Ascending aorta (tissue), 2 donors: ENCODE data around the gene CAMTA1. TPM values are rescaled to one million over a fixed set of nuclear protein-coding genes. Genes with fewer than 3 reads are reported as not detected.

Experiments
- DNase-seq, 2 donors: peaks; one replicate each; pipeline ENCODE4 v3.0.0-alpha.2; 2019; ENCODE audit warnings: low spot score in 2 of 2
- H3K27ac ChIP-seq, 2 donors: fragments of 200-600 bp; sonication (generic); one replicate each; pipeline ENCODE4 v1.5.1; 2016 to 2017; ENCODE audit warnings: mild to moderate bottlenecking in 1 of 2
- H3K27me3 ChIP-seq: fragments of 200-600 bp; sonication (generic); one replicate; pipeline ENCODE4 v1.5.1; 2017
- H3K36me3 ChIP-seq, 2 donors: fragments of 200-600 bp; sonication (generic); one replicate each; pipeline ENCODE4 v1.5.1; 2016
- H3K4me1 ChIP-seq, 2 donors: fragments of 200-600 bp; sonication (generic); one replicate each; pipeline ENCODE4 v1.5.1; 2016 to 2017; ENCODE audit warnings: mild to moderate bottlenecking in 1 of 2
- H3K4me3 ChIP-seq, 2 donors: fragments of 200-600 bp; sonication (generic); one replicate each; pipeline ENCODE4 v1.5.1; 2016 to 2017; ENCODE audit warnings: mild to moderate bottlenecking in 1 of 2
- H3K9me3 ChIP-seq, 2 donors: fragments of 200-600 bp; sonication (generic); one replicate each; pipeline ENCODE4 v1.5.1; 2016
- CTCF ChIP-seq, 3 experiments: fragments of 200-600 bp in 2 of 3; fragments of 450-650 bp in 1 of 3; sonication (generic) in 2 of 3; IDR thresholded peaks; one replicate each; pipeline ENCODE4 v1.5.1; 2016 to 2019; ENCODE audit warnings: antibody characterized with exemption in 3 of 3, mild to moderate bottlenecking in 1 of 3, moderate library complexity in 1 of 3
- intact Hi-C: fragments of 100-400 bp; cut with DNase I; formaldehyde crosslinking; loops from one replicate; pipeline ENCODE4 v1.15.1; 2023
- total RNA-seq: library from RNA; depleted of rRNA; stranded (reverse); fragments of >200 nt; gene quantifications from one replicate; pipeline ENCODE4 v1.1.0, GENCODE V29; 2016

CAMTA1 gene
- total RNA-seq, 1 donor from 2014 or later = 53.3 TPM

DNA sequence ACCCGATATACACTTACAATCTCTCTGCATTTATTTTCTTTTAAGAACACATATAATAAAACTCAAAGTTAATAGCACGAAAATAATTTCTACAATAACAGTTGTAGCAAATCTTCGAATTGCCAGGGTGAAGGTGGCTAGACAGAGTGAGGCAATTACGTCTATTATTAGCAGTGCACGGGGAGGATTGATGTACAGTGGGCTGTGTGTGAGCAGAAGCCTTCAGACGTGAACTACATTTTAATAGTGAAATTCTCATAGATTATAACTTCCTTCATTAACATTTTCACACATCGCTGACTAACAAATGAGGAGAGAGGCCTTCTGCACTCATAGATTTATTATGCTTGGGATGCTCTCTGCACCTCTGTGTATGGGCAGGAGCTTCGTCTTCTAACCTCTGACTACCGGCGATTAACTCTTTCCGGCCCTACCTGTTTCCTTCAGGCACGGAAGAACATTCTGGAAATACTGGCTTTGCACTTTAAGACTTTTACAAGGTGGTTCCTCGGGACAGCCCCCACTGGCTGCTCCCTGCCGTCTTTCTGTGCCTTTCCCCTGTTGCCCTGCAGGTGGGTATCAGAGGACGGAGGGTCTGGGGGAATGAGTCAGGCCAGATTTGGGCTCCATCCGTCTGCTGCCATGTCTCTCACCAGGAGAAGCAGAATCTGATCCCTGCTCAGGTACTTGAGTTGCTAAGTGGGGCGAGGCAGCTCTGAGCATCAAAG lies 200.5 kb downstream of the CAMTA1 start:
- Histone ChIP-seq H3K36me3 (no peaks in the 10 kb centered on the region), H3K9me3 (no peaks in the 10 kb centered on the region), H3K4me3 (no peak overlapping the region), H3K27ac (no peak overlapping the region), H3K4me1 (no peaks in the 10 kb centered on the region), H3K27me3 (no peaks in the 10 kb centered on the region)
- peak in 1 of 2 donors; percentile 30 for DNase-seq
- TF ChIP-seq CTCF (IDR thresholded peaks at IDR 0.05) = no peak
- intact Hi-C loops = no loop called here

DNA sequence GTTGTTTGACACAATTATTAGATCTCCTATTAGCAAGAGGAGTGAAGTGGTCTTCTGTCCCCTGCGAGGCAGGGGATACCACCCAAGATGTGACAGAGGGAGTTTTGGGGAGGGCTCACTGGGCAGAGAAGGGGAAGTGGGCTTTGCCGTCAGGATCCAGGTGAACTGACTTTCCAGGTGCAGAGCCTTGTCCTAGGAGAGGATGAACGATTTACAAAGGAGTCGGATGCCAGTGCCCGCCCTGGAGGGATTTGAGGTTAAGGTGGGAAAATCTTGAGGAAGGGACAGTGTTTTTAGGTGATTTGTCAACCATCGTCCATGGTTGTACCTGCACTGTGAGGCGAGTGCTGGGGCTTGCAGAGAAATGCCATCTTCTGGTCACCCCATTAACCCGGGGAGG lies 201.0 kb downstream of the CAMTA1 start:
- Histone ChIP-seq H3K4me1 (no peaks in the 10 kb centered on the region), H3K27me3 (no peaks in the 10 kb centered on the region), H3K9me3 (no peaks in the 10 kb centered on the region), H3K27ac (no peak overlapping the region), H3K36me3 (no peaks in the 10 kb centered on the region), H3K4me3 (no peak overlapping the region)
- DNase-seq = no peak
- intact Hi-C loops = no loop called here
- TF ChIP-seq CTCF (IDR thresholded peaks at IDR 0.05) = no peak

DNA sequence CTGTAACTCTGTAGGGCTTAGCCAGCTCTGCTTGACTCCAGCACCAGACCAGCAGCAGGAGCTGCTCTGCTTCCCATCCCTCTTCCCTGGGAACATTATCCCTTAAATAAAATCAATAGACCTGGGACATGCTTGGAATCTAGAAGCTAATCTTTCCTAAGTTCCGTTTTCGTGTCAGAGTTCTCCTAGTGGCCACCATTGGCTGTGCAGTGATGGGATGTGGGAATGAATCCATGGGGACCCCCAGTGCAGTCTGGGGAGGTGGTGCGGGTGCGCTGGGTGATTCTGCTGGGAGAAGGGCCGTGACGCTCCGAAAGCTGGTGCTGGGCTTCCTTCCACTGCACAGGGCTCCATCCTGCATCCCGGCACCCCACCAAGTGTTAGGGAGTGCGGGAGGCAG lies 202.7 kb downstream of the CAMTA1 start:
- Histone ChIP-seq H3K4me1 (no peaks in the 10 kb centered on the region), H3K9me3 (no peaks in the 10 kb centered on the region), H3K36me3 (no peaks in the 10 kb centered on the region), H3K27me3 (no peaks in the 10 kb centered on the region), H3K27ac (no peak overlapping the region), H3K4me3 (no peak overlapping the region)
- intact Hi-C loops = no loop called here
- peak in 1 of 2 donors; percentile 37 for DNase-seq
- no peak for TF ChIP-seq CTCF (IDR thresholded peaks at IDR 0.05)

DNA sequence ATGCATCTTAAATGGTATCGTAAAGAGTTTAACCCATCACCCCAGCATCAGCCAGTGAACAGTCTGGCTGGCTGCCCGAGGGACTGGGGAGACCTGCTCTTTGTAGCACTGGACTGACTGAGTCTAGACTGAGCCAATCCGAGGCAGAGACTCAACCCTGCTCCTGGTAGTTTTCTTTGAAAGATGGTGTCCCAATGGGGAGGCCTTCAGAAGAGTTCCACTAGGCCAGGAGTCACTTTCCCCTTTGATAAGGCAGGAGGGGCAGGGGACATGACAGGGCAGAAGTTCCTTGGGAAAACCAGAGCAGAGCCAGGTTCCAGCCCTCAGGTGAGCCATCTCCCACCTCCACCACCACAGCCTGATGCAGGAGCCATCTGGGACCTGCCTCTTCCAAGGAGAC lies 203.5 kb downstream of the CAMTA1 start:
- no peak for DNase-seq
- H3K4me3 ChIP-seq = no peak overlapping the region
- H3K9me3 ChIP-seq = no peaks in the 10 kb centered on the region
- TF ChIP-seq CTCF (IDR thresholded peaks at IDR 0.05) = no peak
- no peaks in the 10 kb centered on the region for H3K36me3 ChIP-seq
- no peaks in the 10 kb centered on the region for H3K4me1 ChIP-seq
- no peaks in the 10 kb centered on the region for H3K27me3 ChIP-seq
- H3K27ac ChIP-seq = no peak overlapping the region
- intact Hi-C loops = no loop called here

DNA sequence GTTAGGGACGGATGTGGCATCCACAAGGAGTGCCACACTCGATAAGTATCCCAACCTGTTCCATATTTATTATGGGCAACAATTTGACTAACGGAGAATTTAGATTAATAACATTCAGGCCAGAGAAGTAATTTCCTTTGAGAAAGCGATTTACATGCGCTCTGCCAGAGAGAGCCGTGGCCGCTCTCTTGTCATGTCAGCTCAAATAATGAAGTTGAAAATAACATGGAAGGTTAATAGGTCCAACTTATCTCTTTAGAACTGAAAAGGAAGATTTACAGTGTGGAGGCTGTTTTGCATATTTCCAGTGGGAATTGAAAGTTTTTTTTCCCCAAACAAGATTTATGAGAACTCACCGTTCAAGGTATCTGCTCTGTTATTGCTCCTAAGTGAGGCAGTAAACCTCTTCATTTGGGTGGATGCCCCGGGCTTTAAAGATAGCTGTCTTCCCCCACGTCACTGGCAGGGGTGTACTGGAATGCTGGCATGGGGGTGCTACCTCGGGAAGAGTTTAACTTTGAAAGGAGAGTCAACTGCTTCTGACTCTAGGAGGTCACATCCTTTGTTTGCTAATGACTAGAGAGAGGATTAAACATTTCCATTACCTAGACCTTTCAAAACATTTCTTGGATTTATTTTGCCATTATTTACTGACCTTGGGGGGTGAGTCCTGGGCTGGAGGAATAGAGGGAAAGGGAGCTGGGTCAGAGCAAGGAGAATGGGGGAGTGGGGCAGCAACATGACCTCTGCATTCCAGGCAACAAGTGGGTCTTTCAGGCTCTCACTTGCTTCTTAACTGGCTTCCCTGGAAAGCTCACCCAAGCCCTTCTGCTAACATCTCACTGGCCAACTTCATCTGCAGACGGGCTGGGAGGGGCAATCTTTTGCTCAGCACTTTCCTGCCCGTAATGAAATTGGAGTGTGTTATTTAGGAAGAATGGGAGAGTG lies 204.2 kb downstream of the CAMTA1 start:
- intact Hi-C loops = no loop called here
- DNase-seq = no peak
- H3K9me3 ChIP-seq = no peaks in the 10 kb centered on the region

More for the DNA sequence above, 204.2 kb downstream of the CAMTA1 start:
- H3K27me3 ChIP-seq = no peaks in the 10 kb centered on the region
- H3K36me3 ChIP-seq = no peaks in the 10 kb centered on the region
- no peak overlapping the region for H3K27ac ChIP-seq
- no peaks in the 10 kb centered on the region for H3K4me1 ChIP-seq
- TF ChIP-seq CTCF (IDR thresholded peaks at IDR 0.05) = no peak
- no peak overlapping the region for H3K4me3 ChIP-seq
